HG03097 (cell line): ENCODE results near the gene GOLGA6L24.
"Not testable (repeated sequence)": the region's sequence is repeated elsewhere in the genome, so short reads cannot be mapped to it uniquely, and the experiment has no call there.

Experiments used
- ATAC-seq: cut with Tn5 transposase; IDR thresholded peaks from one replicate; pipeline ENCODE4 v1.9.1; 2021; ENCODE audit not compliant: unreplicated experiment, low FRiP score

GOLGA6L24 gene

DNA sequence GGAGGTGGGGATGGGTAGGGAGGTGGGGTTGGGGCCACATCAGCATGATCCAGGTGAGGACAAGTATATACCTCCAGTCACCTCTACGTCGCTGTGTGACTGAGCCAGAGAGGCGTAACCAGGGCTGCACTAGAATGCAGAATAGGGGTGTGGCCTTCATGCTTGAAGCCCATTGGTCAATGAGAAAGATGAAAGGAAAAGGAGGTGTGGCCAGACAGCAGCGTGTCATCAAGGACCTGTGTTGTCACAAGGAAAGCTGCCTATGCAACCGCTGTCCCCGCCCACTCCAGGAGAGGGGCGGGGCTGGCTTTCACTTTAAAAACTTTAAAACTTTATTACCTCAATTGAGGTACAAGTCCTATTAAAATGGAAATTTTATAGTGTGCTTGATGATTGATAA lies at the start of gene GOLGA6L24:
Gene GOLGA6L24 (minus strand): TSS at position 101 of the 400 bp plus-strand sequence. CDS start 61 bp downstream, at position 40.
- not testable (repeated sequence) for ATAC-seq

GRCh38 chr15:28402774-28403435 lies 45.0 kb upstream of the GOLGA6L24 start:
- not testable (repeated sequence) for ATAC-seq

DNA sequence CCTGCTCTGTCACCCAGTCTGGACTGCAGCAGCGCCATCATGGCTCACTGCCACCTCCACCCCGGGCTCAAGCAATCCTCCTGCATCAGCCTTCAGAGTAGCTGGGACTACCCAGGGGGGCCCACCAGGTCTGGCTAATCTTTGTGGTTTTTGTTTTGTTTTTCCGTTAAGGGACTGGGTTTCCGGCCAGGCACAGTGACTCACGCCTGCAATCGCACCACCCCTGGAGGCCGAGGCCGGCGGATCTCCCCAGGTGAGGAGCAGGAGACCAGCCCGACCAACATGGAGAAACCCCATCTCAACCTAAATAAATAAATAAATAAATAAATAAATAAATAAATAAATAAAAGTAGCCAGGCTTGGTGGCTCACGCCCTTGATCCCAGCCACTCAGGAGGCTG lies 38.1 kb upstream of the GOLGA6L24 start:
- ATAC-seq, result not testable (repeated sequence)

- ATAC-seq, result not testable (repeated sequence)
Observed at GRCh38 chr15:28380053-28380452, 22.2 kb upstream of the GOLGA6L24 start.

- ATAC-seq, result not testable (repeated sequence)
Observed at GRCh38 chr15:28378364-28378763, 20.5 kb upstream of the GOLGA6L24 start, which contains the start of gene GOLGA8F. Gene GOLGA8F, plus strand, starts transcription at chr15:28378664. Its CDS starts 98 bp downstream, at chr15:28378762.

- not testable (repeated sequence) for ATAC-seq
Observed at GRCh38 chr15:28365502-28365901, 7.6 kb upstream of the GOLGA6L24 start.

DNA sequence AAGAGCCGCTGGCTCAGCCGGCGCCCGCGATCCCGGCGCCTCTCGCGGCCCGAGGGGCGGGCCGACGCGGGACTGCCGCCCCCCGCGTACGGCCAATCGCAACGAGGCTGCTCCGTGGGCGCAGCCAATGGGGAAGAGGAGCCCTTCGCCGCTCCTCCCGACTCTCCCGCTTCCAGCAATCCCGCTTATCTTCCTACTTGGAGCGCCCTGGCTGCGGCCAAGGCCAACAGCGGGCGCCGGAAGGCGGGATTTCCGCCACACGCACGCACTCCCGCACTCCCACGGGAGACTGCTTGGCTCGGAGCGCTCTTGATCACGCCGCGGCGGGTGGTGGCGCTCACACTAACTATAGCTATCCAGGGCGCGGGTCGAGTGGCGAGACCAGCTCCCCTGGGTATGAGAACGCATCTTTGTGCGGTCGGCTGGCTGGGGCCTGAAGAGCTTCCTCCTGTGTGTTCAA lies 35.7 kb downstream of the GOLGA6L24 start, which contains the start of gene HERC2:
Gene HERC2 (minus strand): TSS at position 51 of the 460 bp plus-strand sequence. CDS start 746 bp downstream, outside the sequence.
- ATAC-seq, result not testable (repeated sequence)

DNA sequence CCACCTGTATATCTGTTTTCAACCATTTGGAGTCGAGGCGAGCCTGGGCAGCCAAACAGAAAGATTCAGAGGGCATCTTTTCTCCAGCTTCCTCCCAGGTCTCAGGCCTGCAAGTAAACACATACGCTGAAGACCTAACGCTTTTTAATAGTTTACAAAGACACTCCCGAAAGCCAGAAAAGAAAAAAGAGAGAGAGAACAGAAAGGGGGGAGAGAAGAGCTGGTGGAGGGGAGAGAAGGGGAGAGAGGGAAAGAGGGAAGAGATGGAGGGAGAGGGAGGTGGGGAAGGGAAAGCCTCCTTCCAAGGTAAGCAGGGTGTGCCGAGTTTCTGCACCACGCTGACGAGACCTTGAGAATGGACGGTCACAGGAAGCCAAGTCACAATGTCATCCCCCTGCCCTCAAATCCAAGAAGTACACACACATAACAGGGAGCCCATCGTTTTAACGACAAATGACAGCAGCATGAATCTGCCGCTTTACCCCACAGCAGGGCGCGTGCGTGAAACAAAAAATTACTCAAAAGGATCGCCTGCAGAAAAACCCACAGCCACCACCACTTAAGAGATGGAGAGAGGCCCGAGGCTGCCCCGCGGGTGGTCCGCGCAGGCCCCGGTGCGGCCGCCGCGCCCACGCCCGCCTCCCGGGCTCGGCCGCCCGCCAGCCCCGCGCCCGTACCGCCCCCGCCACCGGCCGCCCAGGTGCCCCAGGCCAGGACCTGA lies 36.4 kb downstream of the GOLGA6L24 start:
- not testable (repeated sequence) for ATAC-seq

- ATAC-seq, result not testable (repeated sequence)
Observed at GRCh38 chr15:28319725-28320124, 38.2 kb downstream of the GOLGA6L24 start.

DNA sequence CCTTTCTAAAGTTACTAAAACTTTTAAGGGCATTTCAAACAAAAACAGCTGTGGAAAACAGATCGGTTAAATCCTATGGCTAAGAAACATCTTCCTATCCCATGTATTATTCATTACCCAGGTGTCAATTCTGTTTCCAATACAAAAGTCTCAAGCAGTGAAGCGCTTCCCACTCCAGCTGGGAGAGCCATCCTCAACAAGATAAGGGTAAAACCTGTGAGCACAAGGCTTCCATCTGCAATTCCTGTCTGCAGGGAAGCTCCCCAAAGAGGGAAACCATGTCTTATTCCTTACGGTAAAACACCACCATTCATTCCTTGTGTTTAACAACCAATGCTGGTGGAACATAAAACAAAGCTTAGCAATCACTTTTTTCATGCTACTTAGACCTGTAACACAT lies 39.1 kb downstream of the GOLGA6L24 start:
- not testable (repeated sequence) for ATAC-seq

DNA sequence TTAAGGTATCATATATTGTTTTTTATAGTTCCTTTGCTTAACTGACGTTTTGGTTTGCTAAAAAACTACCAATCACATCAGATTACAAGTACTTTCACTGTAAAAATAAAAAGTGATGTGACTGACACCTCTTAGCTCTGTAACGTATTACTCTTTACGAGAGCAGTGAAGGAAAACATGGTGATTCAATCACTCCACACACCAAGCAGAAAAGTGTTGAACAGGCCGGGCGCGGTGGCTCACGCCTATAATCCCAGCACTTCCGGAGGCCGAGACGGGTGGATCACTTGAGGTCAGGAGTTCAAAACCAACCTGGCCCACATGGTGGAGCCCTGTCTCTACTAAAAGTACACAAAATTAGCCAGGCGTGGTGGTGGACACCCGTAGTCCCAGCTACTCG lies 39.8 kb downstream of the GOLGA6L24 start:
- ATAC-seq, result not testable (repeated sequence)

DNA sequence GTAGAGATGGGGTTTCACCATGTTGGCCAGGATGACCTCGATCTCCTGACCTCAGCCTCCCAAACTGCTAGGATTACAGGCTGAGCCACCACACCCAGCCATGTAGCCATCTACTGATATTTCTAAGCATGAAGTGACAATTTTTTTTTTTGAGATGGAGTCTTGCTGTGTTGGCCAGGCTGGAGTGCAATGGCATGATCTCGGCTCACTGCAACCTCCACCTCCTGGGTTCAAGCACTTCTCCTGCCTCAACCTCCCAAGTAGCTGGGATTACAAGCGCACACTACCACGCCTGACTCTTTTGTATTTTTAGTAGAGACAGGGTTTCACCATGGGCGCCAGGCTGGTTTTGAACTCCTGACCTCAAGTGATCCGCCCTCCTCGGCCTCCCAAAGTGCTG lies 40.9 kb downstream of the GOLGA6L24 start:
- ATAC-seq, result not testable (repeated sequence)

DNA sequence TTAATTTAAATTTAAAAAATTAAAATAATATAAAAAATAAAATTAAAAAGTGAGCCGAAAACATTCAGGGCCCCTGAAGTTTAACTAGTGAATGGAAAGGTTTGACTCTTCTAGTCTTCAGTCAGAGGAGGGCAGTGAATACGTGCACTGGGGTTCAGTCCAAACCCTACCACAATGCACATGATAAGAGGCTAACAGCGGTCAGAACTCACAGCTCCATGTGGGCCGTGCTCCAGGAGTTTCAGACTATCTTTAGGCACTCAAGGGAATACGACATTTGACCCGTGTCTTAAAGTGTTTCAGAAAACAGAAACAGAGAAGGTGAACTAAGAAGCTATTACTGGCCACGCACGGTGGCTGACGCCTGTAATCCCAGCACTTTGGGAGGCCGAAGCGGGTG lies 47.4 kb downstream of the GOLGA6L24 start:
- ATAC-seq, result not testable (repeated sequence)

GRCh38 chr15:28308718-28309117 lies 49.2 kb downstream of the GOLGA6L24 start:
- ATAC-seq, result not testable (repeated sequence)
